Measurements from ENCODE around the gene DPH5.
"Not testable (repeated sequence)": the region's sequence is repeated elsewhere in the genome, so short reads cannot be mapped to it uniquely, and the experiment has no call there.

GRCh38 chr1:101032129-101032528, 6.5 kb upstream of the DPH5 start:
- TF ChIP-seq NFRKB (IDR thresholded peaks at IDR 0.05); FOXA1 (IDR thresholded peaks at IDR 0.05); SUZ12 (IDR thresholded peaks at IDR 0.05); L3MBTL2 (conservative IDR thresholded peaks at IDR 0.05): not testable (repeated sequence)
